Caco-2 (cell line): ENCODE data around the gene ATF7IP. TPM values are rescaled to one million over a fixed set of nuclear protein-coding genes. Genes with fewer than 3 reads are reported as not detected.

Experiments
- BruUV-seq: library from RNA; stranded (reverse); fragments of 400-500 nt; replicated peaks from 2 replicates; lab custom pipeline; 2021; lab: Mats Ljungman, UMichigan
- CTCF ChIA-PET: fragments of 300-600 bp; sonication (Branson Sonifier 250); formaldehyde crosslinking; loops from one replicate; lab custom pipeline; 2022; ENCODE audit warnings: antibody characterized with exemption; lab: Charles Lee
- POLR2A ChIA-PET: fragments of 300-600 bp; sonication (Branson Sonifier 250); formaldehyde crosslinking; loops from one replicate; lab custom pipeline; 2022; ENCODE audit warnings: antibody characterized with exemption; lab: Charles Lee
- DNase-seq, 2 experiments: peaks; one replicate each; pipeline versions ENCODE4 v3.0.0 to v3.0.0-alpha.2; 2020 to 2022
- H3K27me3 ChIP-seq: replicated peaks from 2 replicates; pipeline ENCODE4 v1.6.0; 2011; ENCODE audit warnings: low read length; ENCODE audit not compliant: control insufficient read depth, insufficient read depth
- H3K36me3 ChIP-seq: 2 replicates; pipeline ENCODE4 v1.5.1; 2011; ENCODE audit warnings: low read length; ENCODE audit not compliant: control insufficient read depth, insufficient read depth
- H3K4me1 ChIP-seq: fragments of 250-450 bp; sonication (Bioruptor Pico); 2 replicates; pipeline ENCODE4 v1.5.1; 2020; ENCODE audit warnings: mild to moderate bottlenecking
- H3K4me3 ChIP-seq: 2 replicates; pipeline ENCODE4 v1.5.1; 2011; ENCODE audit warnings: low read depth, mild to moderate bottlenecking, control low read depth, low read length
- H3K9me3 ChIP-seq: fragments of 250-450 bp; sonication (Bioruptor Pico); 2 replicates; pipeline ENCODE4 v1.5.1; 2020; ENCODE audit warnings: mild to moderate bottlenecking, moderate library complexity
- H3K27ac Mint-ChIP-seq: one replicate; pipeline ENCODE4 v1.8.0; 2022; ENCODE audit warnings: mixed read lengths; ENCODE audit not compliant: unreplicated experiment
- H3K27me3 Mint-ChIP-seq: one replicate; pipeline ENCODE4 v1.8.0; 2022; ENCODE audit warnings: mixed read lengths; ENCODE audit not compliant: insufficient read depth, unreplicated experiment
- H3K36me3 Mint-ChIP-seq: one replicate; pipeline ENCODE4 v1.8.0; 2022; ENCODE audit warnings: mild to moderate bottlenecking, mixed read lengths; ENCODE audit not compliant: insufficient read depth, unreplicated experiment
- H3K4me1 Mint-ChIP-seq: one replicate; pipeline ENCODE4 v1.8.0; 2022; ENCODE audit warnings: low read depth, mixed read lengths; ENCODE audit not compliant: unreplicated experiment
- H3K4me3 Mint-ChIP-seq: one replicate; pipeline ENCODE4 v1.8.0; 2022; ENCODE audit warnings: mild to moderate bottlenecking, moderate library complexity, mixed read lengths; ENCODE audit not compliant: unreplicated experiment
- H3K9me3 Mint-ChIP-seq: one replicate; pipeline ENCODE4 v1.8.0; 2022; ENCODE audit warnings: mixed read lengths; ENCODE audit not compliant: unreplicated experiment
- intact Hi-C: fragments of 100-400 bp; cut with micrococcal nuclease; formaldehyde crosslinking; loops from one replicate; pipeline ENCODE4 v1.10.0; 2022; ENCODE audit not compliant: unreplicated experiment
- total RNA-seq: library from RNA; stranded (reverse); gene quantifications from 2 replicates; pipeline ENCODE4 v1.2.3, GENCODE V29; 2022
- TF ChIP-seq, protein P1 (sequence below), 2 experiments: fragments of 200-600 bp in 1 of 2; IDR thresholded peaks; 1 replicate in 1 of 2; 2 replicates in 1 of 2; pipeline versions ENCODE4 v1.5.1 to v1.8.0; 2011 to 2022; ENCODE audit warnings: antibody characterized with exemption in 1 of 2, control low read depth in 1 of 2, inconsistent platforms in 1 of 2, low read depth in 1 of 2, low read length in 1 of 2, mild to moderate bottlenecking in 1 of 2, moderate library complexity in 1 of 2; ENCODE audit not compliant: insufficient read depth in 1 of 2, severe bottlenecking in 1 of 2, unreplicated experiment in 1 of 2

ATF7IP gene
- total RNA-seq, 1 experiment from 2014 or later = 107 TPM

DNA sequence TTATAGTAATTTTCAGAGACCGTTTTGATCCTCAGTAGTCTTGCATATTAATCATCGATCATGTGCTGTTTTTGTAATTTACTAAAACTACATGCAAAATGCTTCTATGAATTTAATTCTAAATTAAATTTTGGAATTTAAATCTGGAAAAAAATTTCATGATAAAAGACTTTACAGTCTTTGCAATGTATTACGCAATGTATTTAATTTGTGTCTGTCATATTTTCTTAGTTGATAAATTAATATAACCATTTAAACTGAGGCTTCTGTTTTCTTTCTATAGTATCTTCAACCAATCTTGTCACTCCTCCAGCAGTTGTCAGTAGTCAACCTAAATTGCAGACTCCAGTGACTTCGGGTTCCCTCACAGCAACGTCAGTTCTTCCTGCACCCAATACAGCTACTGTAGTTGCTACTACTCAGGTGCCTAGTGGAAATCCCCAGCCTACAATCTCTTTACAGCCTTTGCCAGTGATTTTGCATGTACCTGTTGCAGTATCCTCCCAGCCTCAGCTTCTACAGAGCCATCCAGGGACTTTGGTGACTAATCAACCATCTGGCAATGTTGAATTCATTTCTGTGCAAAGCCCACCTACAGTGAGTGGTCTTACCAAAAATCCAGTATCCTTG, 94.8 kb downstream of the ATF7IP start:
- no peaks in the 10 kb centered on the region for H3K36me3 ChIP-seq
- no peaks in the 10 kb centered on the region for H3K9me3 Mint-ChIP-seq
- H3K27me3 Mint-ChIP-seq = no peaks in the 10 kb centered on the region
- no peak for DNase-seq
- peaks cover 45% of the 10 kb centered on the region for H3K36me3 Mint-ChIP-seq
- CTCF ChIA-PET = no interaction called here
- no peaks in the 10 kb centered on the region for H3K4me1 ChIP-seq
- TF ChIP-seq, protein P1, sequence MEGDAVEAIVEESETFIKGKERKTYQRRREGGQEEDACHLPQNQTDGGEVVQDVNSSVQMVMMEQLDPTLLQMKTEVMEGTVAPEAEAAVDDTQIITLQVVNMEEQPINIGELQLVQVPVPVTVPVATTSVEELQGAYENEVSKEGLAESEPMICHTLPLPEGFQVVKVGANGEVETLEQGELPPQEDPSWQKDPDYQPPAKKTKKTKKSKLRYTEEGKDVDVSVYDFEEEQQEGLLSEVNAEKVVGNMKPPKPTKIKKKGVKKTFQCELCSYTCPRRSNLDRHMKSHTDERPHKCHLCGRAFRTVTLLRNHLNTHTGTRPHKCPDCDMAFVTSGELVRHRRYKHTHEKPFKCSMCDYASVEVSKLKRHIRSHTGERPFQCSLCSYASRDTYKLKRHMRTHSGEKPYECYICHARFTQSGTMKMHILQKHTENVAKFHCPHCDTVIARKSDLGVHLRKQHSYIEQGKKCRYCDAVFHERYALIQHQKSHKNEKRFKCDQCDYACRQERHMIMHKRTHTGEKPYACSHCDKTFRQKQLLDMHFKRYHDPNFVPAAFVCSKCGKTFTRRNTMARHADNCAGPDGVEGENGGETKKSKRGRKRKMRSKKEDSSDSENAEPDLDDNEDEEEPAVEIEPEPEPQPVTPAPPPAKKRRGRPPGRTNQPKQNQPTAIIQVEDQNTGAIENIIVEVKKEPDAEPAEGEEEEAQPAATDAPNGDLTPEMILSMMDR (IDR thresholded peaks at IDR 0.05; ENCODE audit: insufficient read depth in 1 of 2, low read depth in 1 of 2, low read length in 1 of 2, severe bottlenecking in 1 of 2, unreplicated experiment in 1 of 2) = no peak
- H3K27me3 ChIP-seq = no peaks in the 10 kb centered on the region
- POLR2A ChIA-PET = no interaction called here
- no peak overlapping the region for H3K27ac Mint-ChIP-seq
- intact Hi-C loops = no loop called here
- no peak overlapping the region for H3K4me3 Mint-ChIP-seq
- no peaks in the 10 kb centered on the region for H3K9me3 ChIP-seq
- H3K4me1 Mint-ChIP-seq = no peaks in the 10 kb centered on the region
- no peak overlapping the region for H3K4me3 ChIP-seq
- BruUV-seq = no TSS peak

- Mint-ChIP-seq H3K4me3 (no peak overlapping the region), H3K36me3 (peaks cover 73% of the 10 kb centered on the region), H3K9me3 (peaks cover 44% of the 10 kb centered on the region), H3K4me1 (no peaks in the 10 kb centered on the region), H3K27ac (no peak overlapping the region), H3K27me3 (no peaks in the 10 kb centered on the region)
- ChIA-PET POLR2A (no interaction called here), CTCF (no interaction called here)
- TF ChIP-seq, protein P1 (IDR thresholded peaks at IDR 0.05; ENCODE audit: insufficient read depth in 1 of 2, low read depth in 1 of 2, low read length in 1 of 2, severe bottlenecking in 1 of 2, unreplicated experiment in 1 of 2) = no peak
- H3K27me3 ChIP-seq = no peaks in the 10 kb centered on the region; the same call in 1 of the 2 replicates
- no peak for DNase-seq
- intact Hi-C loops = no loop called here
- peaks cover 4% of the 10 kb centered on the region; the same call in 1 of the 2 replicates for H3K36me3 ChIP-seq
- BruUV-seq = no TSS peak
- no peaks in the 10 kb centered on the region for H3K4me1 ChIP-seq
- peaks cover 30% of the 10 kb centered on the region for H3K9me3 ChIP-seq
- H3K4me3 ChIP-seq = no peak overlapping the region
Measured at GRCh38 chr12:14471497-14471896, 106.0 kb downstream of the ATF7IP start.

DNA sequence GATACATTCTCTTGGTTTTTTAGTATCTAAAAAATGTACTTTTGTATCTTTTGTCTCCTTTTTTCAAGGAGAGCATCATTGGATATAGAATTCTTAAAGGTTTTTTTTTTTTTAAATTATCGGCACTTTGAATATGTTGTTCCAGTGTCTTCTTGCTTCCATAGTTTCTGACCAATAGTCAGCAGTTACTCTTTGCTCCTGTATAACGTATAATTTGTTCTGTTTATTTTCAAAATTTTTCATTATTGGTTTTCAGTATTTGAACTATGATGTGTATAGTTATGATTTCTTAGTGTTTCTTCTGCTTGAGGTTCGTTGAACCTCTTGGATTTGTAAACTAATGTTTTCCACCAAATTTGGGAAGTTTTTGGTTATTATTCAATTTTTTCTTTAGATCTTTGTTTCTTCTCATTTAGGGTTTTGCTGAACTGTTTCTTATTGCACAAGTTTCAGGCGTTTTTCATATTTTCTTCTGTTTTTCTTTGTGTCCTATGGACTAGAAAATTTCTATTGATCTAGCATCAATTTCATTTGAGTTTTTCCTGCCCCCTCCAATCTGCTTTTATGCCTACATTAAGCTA, 108.3 kb downstream of the ATF7IP start:
- TF ChIP-seq, protein P1 (IDR thresholded peaks at IDR 0.05; ENCODE audit: insufficient read depth in 1 of 2, low read depth in 1 of 2, low read length in 1 of 2, severe bottlenecking in 1 of 2, unreplicated experiment in 1 of 2) = no peak
- Mint-ChIP-seq H3K4me1 (no peaks in the 10 kb centered on the region), H3K27ac (no peak overlapping the region), H3K4me3 (no peak overlapping the region), H3K9me3 (peaks cover 44% of the 10 kb centered on the region), H3K36me3 (peaks cover 75% of the 10 kb centered on the region), H3K27me3 (no peaks in the 10 kb centered on the region)
- Histone ChIP-seq H3K4me3 (no peak overlapping the region), H3K27me3 (no peaks in the 10 kb centered on the region; the same call in 1 of the 2 replicates), H3K4me1 (no peaks in the 10 kb centered on the region), H3K9me3 (peaks cover 30% of the 10 kb centered on the region), H3K36me3 (peaks cover 4% of the 10 kb centered on the region; the same call in 1 of the 2 replicates)
- intact Hi-C loops = no loop called here
- BruUV-seq = no TSS peak
- CTCF ChIA-PET = interaction anchor here (0.7 kb wide), 1 partner anchor 1348 kb away, joined by 8 read pairs; no protein-coding TSS in a partner anchor
- POLR2A ChIA-PET = no interaction called here
- no peak for DNase-seq
